Activated T-cell treated with anti-CD3 and anti-CD28 coated beads for 1 hour (primary cell): Measurements from ENCODE around the gene ZFR2.
"Not testable (repeated sequence)": the region's sequence is repeated elsewhere in the genome, so short reads cannot be mapped to it uniquely, and the experiment has no call there.

ENCODE experiments used
- DNase-seq: peaks from one replicate; pipeline ENCODE4 v3.0.0-alpha.2; 2020; ENCODE audit warnings: low read depth

The ZFR2 gene

GRCh38 chr19:3836887-3837286 lies 32.0 kb downstream of the ZFR2 start:
- DNase-seq, result no peak

GRCh38 chr19:3835055-3835435 lies 33.8 kb downstream of the ZFR2 start:
- no peak for DNase-seq

GRCh38 chr19:3834349-3835054 lies 34.3 kb downstream of the ZFR2 start:
- DNase-seq, result no peak

- DNase-seq, result no peak
Observed at GRCh38 chr19:3833578-3834348, 35.1 kb downstream of the ZFR2 start.

- DNase-seq, result no peak
Observed at GRCh38 chr19:3832001-3832400, 36.8 kb downstream of the ZFR2 start.

- no peak for DNase-seq
Observed at GRCh38 chr19:3831601-3832000, 37.2 kb downstream of the ZFR2 start.

GRCh38 chr19:3830621-3831589 lies 37.9 kb downstream of the ZFR2 start:
- no peak for DNase-seq

GRCh38 chr19:3827306-3827705 lies 41.5 kb downstream of the ZFR2 start:
- DNase-seq, result no peak

GRCh38 chr19:3826163-3826562 lies 42.7 kb downstream of the ZFR2 start:
- no peak for DNase-seq

GRCh38 chr19:3825286-3825956 lies 43.4 kb downstream of the ZFR2 start:
- no peak for DNase-seq

- no peak for DNase-seq
Observed at GRCh38 chr19:3823350-3823713, 45.5 kb downstream of the ZFR2 start.

GRCh38 chr19:3822683-3823349 lies 46.0 kb downstream of the ZFR2 start:
- no peak for DNase-seq

GRCh38 chr19:3821857-3822364 lies 46.9 kb downstream of the ZFR2 start:
- DNase-seq, result peak; percentile 81

- no peak for DNase-seq
Observed at GRCh38 chr19:3821156-3821555, 47.7 kb downstream of the ZFR2 start.

- DNase-seq, result no peak
Observed at GRCh38 chr19:3819989-3820388, 48.8 kb downstream of the ZFR2 start.

- DNase-seq, result no peak
Observed at GRCh38 chr19:3818918-3819317, 49.9 kb downstream of the ZFR2 start.

GRCh38 chr19:3818466-3818865 lies 50.4 kb downstream of the ZFR2 start:
- no peak for DNase-seq

GRCh38 chr19:3817761-3818160 lies 51.1 kb downstream of the ZFR2 start:
- DNase-seq, result no peak

- no peak for DNase-seq
Observed at GRCh38 chr19:3816566-3817218, 52.1 kb downstream of the ZFR2 start.

GRCh38 chr19:3816148-3816547 lies 52.7 kb downstream of the ZFR2 start:
- DNase-seq, result not testable (repeated sequence)

- no peak for DNase-seq
Observed at GRCh38 chr19:3814648-3815047, 54.2 kb downstream of the ZFR2 start.
